Endodermal cell (in vitro differentiated cells): Measurements from ENCODE around the gene JAKMIP3. TPM values are rescaled to one million over a fixed set of nuclear protein-coding genes. Genes with fewer than 3 reads are reported as not detected.

Experiments used
- DNase-seq: peaks from one replicate; pipeline ENCODE4 v3.0.0-alpha.2; 2017
- H3K27ac ChIP-seq: 2 replicates; pipeline ENCODE4 v1.5.1; 2013; ENCODE audit warnings: mild to moderate bottlenecking, low read depth, low read length, moderate library complexity
- H3K27me3 ChIP-seq: 2 replicates; pipeline ENCODE4 v1.6.1; 2013; ENCODE audit warnings: mild to moderate bottlenecking, low read length, moderate library complexity; ENCODE audit not compliant: insufficient read depth, control insufficient read depth, poor library complexity, severe bottlenecking
- H3K36me3 ChIP-seq: 2 replicates; pipeline ENCODE4 v1.7.0; 2013; ENCODE audit warnings: mild to moderate bottlenecking, low read length, moderate library complexity; ENCODE audit not compliant: control insufficient read depth, insufficient read depth
- H3K4me1 ChIP-seq: one replicate; pipeline ENCODE4 v1.7.0; 2013; ENCODE audit warnings: low read length; ENCODE audit not compliant: control insufficient read depth, insufficient read depth
- H3K4me3 ChIP-seq: 2 replicates; pipeline ENCODE4 v1.5.1; 2013; ENCODE audit warnings: mild to moderate bottlenecking, low read length, moderate library complexity
- H3K9ac ChIP-seq: 2 replicates; pipeline ENCODE4 v1.6.1; 2013; ENCODE audit warnings: mild to moderate bottlenecking, low read length, moderate library complexity; ENCODE audit not compliant: poor library complexity, severe bottlenecking; ENCODE audit errors: extremely low read depth
- H3K9me3 ChIP-seq: 2 replicates; pipeline ENCODE4 v1.6.1; 2013; ENCODE audit warnings: mild to moderate bottlenecking, low read length, moderate library complexity; ENCODE audit not compliant: control insufficient read depth
- H3K27ac Mint-ChIP-seq: 2 replicates; pipeline ENCODE4 v1.8.0; 2020; ENCODE audit warnings: mixed read lengths
- H3K27me3 Mint-ChIP-seq: 2 replicates; pipeline ENCODE4 v1.8.0; 2021; ENCODE audit warnings: mild to moderate bottlenecking, mixed read lengths; ENCODE audit not compliant: insufficient read depth
- H3K36me3 Mint-ChIP-seq: 2 replicates; pipeline ENCODE4 v1.8.0; 2020; ENCODE audit warnings: low read depth, mixed read lengths
- H3K4me1 Mint-ChIP-seq: 2 replicates; pipeline ENCODE4 v1.8.0; 2020; ENCODE audit warnings: mixed read lengths
- H3K4me3 Mint-ChIP-seq: 2 replicates; pipeline ENCODE4 v1.8.0; 2020; ENCODE audit warnings: mild to moderate bottlenecking, moderate library complexity, mixed read lengths
- H3K9me3 Mint-ChIP-seq: 2 replicates; pipeline ENCODE4 v1.8.0; 2020; ENCODE audit warnings: mild to moderate bottlenecking, mixed read lengths
- CTCF ChIP-seq: fragments of 200-600 bp; sonication (generic); conservative IDR thresholded peaks from 2 replicates; pipeline ENCODE4 v1.5.0; 2021; ENCODE audit warnings: antibody characterized with exemption, mild to moderate bottlenecking
- WGBS, 2 experiments: methylation state at CpG; one replicate each; pipeline versions ENCODE4 v1.1.5 to v1.1.7; 2013; ENCODE audit warnings: missing lambda C conversion rate in 2 of 2, mixed read lengths in 1 of 2; ENCODE audit not compliant: insufficient coverage in 1 of 2, insufficient read length in 1 of 2; 5-methylcytosine and 5-hydroxymethylcytosine counted together
- total RNA-seq, 2 donors: library from RNA; stranded (reverse); fragmentation: NEBNext Ultra II Directional in 1 of 2; extraction: Animal tissue kit (Norgen Biotek cat#: 25700) in 1 of 2; gene quantifications; 2 replicates in 1 of 2; 3 replicates in 1 of 2; pipeline ENCODE4 v1.2.1, GENCODE V29; 2021

Gene JAKMIP3
- total RNA-seq, 2 donors from 2014 or later, result 0.95 to 0.99 TPM

GRCh38 chr10:132040046-132040445 lies 25.7 kb upstream of the JAKMIP3 start:
- Mint-ChIP-seq H3K27ac (no peak overlapping the region), H3K4me3 (no peak overlapping the region), H3K36me3 (no peaks in the 10 kb centered on the region), H3K27me3 (peaks cover 43% of the 10 kb centered on the region), H3K9me3 (no peaks in the 10 kb centered on the region), H3K4me1 (peaks cover 16% of the 10 kb centered on the region)
- no peak for DNase-seq
- no peak for TF ChIP-seq CTCF
- Histone ChIP-seq H3K27me3 (peaks cover 26% of the 10 kb centered on the region), H3K36me3 (no peaks in the 10 kb centered on the region), H3K4me3 (no peak overlapping the region), H3K9ac (no peak overlapping the region), H3K9me3 (no peaks in the 10 kb centered on the region), H3K27ac (no peak overlapping the region), H3K4me1 (peaks cover 4% of the 10 kb centered on the region)
- 81 to 92% methylated on average over 2 to 9 of the region's 9 CpGs for WGBS, 2 experiments

GRCh38 chr10:132041340-132041739 lies 24.4 kb upstream of the JAKMIP3 start:
- peaks cover 31% of the 10 kb centered on the region for H3K27me3 Mint-ChIP-seq
- no peak for TF ChIP-seq CTCF
- 95 to 98% methylated on average over 9 to 15 of the region's 15 CpGs for WGBS, 2 experiments

GRCh38 chr10:132043861-132044695 lies 21.7 kb upstream of the JAKMIP3 start:
- Histone ChIP-seq H3K27me3 (no peaks in the 10 kb centered on the region), H3K9me3 (no peaks in the 10 kb centered on the region), H3K4me1 (peaks cover 4% of the 10 kb centered on the region), H3K36me3 (no peaks in the 10 kb centered on the region), H3K9ac (no peak overlapping the region), H3K4me3 (no peak overlapping the region), H3K27ac (no peak overlapping the region)
- H3K9me3 Mint-ChIP-seq, result no peaks in the 10 kb centered on the region
- no peak overlapping the region for H3K27ac Mint-ChIP-seq
- no peak overlapping the region for H3K4me3 Mint-ChIP-seq
- TF ChIP-seq CTCF, result no peak
- peak; percentile 33 for DNase-seq
- H3K4me1 Mint-ChIP-seq, result peaks cover 7% of the 10 kb centered on the region
- no peaks in the 10 kb centered on the region for H3K36me3 Mint-ChIP-seq
- 74% methylated on average over 13 to 22 of the region's 22 CpGs for WGBS, 2 experiments
- peaks cover 16% of the 10 kb centered on the region for H3K27me3 Mint-ChIP-seq

More at GRCh38 chr10:132041340-132041739, 24.4 kb upstream of the JAKMIP3 start:
- H3K9me3 ChIP-seq, result no peaks in the 10 kb centered on the region
- peaks cover 4% of the 10 kb centered on the region for H3K4me1 ChIP-seq
- H3K4me1 Mint-ChIP-seq, result peaks cover 16% of the 10 kb centered on the region
- no peak for DNase-seq
- H3K9ac ChIP-seq, result no peak overlapping the region
- no peaks in the 10 kb centered on the region for H3K36me3 ChIP-seq
- H3K27ac ChIP-seq, result no peak overlapping the region
- H3K27ac Mint-ChIP-seq, result no peak overlapping the region
- H3K36me3 Mint-ChIP-seq, result no peaks in the 10 kb centered on the region
- H3K4me3 ChIP-seq, result no peak overlapping the region
- H3K27me3 ChIP-seq, result peaks cover 14% of the 10 kb centered on the region
- no peak overlapping the region for H3K4me3 Mint-ChIP-seq
- H3K9me3 Mint-ChIP-seq, result no peaks in the 10 kb centered on the region
